GM12878 (cell line): ENCODE data around the gene WDR43.

Experiments used
- CHD4 ChIP-seq: fragments of 200-600 bp; sonication (generic); IDR thresholded peaks from 2 replicates; pipeline ENCODE4 v1.6.1; 2016; ENCODE audit warnings: mild to moderate bottlenecking
- EGR1 ChIP-seq, 2 experiments: IDR thresholded peaks; 1 replicate in 1 of 2; 2 replicates in 1 of 2; pipeline ENCODE4 v1.6.1; 2011 to 2012; ENCODE audit warnings: low read depth in 2 of 2, low read length in 2 of 2, borderline replicate concordance in 1 of 2, mild to moderate bottlenecking in 1 of 2, moderate library complexity in 1 of 2
- EZH2 ChIP-seq: IDR thresholded peaks from 2 replicates; pipeline ENCODE4 v1.6.1; 2012; ENCODE audit warnings: low read depth, mild to moderate bottlenecking, control low read depth, inconsistent platforms, low read length, borderline replicate concordance; ENCODE audit not compliant: control insufficient read depth
- HDGF ChIP-seq: fragments of 450-650 bp; IDR thresholded peaks from 2 replicates; pipeline ENCODE4 v1.6.1; 2016; ENCODE audit warnings: antibody characterized with exemption
- JUND ChIP-seq: IDR thresholded peaks from 2 replicates; pipeline ENCODE4 v1.6.1; 2012; ENCODE audit warnings: low read depth, mild to moderate bottlenecking, low read length, improper control_type of control experiment, moderate library complexity
- MAX ChIP-seq: IDR thresholded peaks from 2 replicates; pipeline ENCODE4 v1.6.1; 2012; ENCODE audit warnings: low read depth, low read length, improper control_type of control experiment
- NRF1 ChIP-seq: conservative IDR thresholded peaks from 2 replicates; pipeline ENCODE4 v1.6.1; 2011; ENCODE audit warnings: mild to moderate bottlenecking, low read depth, low read length, improper control_type of control experiment
- POLR2A ChIP-seq: IDR thresholded peaks from 2 replicates; pipeline ENCODE4 v1.6.1; 2011; ENCODE audit warnings: low read depth, mild to moderate bottlenecking, low read length
- RAD21 ChIP-seq: IDR thresholded peaks from 2 replicates; pipeline ENCODE4 v1.6.1; 2011; ENCODE audit warnings: mild to moderate bottlenecking, low read depth, low read length, moderate library complexity; ENCODE audit not compliant: insufficient read depth
- REST ChIP-seq: IDR thresholded peaks from 2 replicates; pipeline ENCODE4 v1.6.1; 2012; ENCODE audit warnings: mild to moderate bottlenecking, low read depth, low read length
- SP1 ChIP-seq: IDR thresholded peaks from one replicate; pipeline ENCODE4 v1.6.1; 2011; ENCODE audit warnings: low read depth, low read length
- ZBED1 ChIP-seq: IDR thresholded peaks from 2 replicates; pipeline ENCODE4 v1.6.1; 2016; ENCODE audit warnings: borderline replicate concordance

GRCh38 chr2:28906376-28906775 lies 11.9 kb downstream of the WDR43 start:
- TF ChIP-seq CHD4 = no peak
- no peak for TF ChIP-seq RAD21
- no peak for TF ChIP-seq ZBED1
- TF ChIP-seq NRF1 = no peak
- TF ChIP-seq EZH2 = no peak
- TF ChIP-seq EGR1 (IDR thresholded peaks at IDR 0.05; ENCODE audit: borderline replicate concordance in 1 of 2, low read depth in 2 of 2, low read length in 2 of 2) = no peak
- no peak for TF ChIP-seq POLR2A
- no peak for TF ChIP-seq SP1
- no peak for TF ChIP-seq REST
- TF ChIP-seq HDGF = no peak
- no peak for TF ChIP-seq JUND
- no peak for TF ChIP-seq MAX
